ENCODE results near the gene TBC1D5. TPM values are rescaled to one million over a fixed set of nuclear protein-coding genes. Genes with fewer than 3 reads are reported as not detected.

TBC1D5 gene
- total RNA-seq, 1 donor from 2014 or later, result 32.1 TPM

- no peak overlapping the region for H3K4me3 ChIP-seq (ENCODE audit: low read depth, low read length)
- no peak for TF ChIP-seq CTCF (conservative IDR thresholded peaks at IDR 0.05; ENCODE audit: low read depth, low read length)
These were observed 409.0 kb downstream of the TBC1D5 start for GRCh38 chr3:17333446-17333845.

GRCh38 chr3:17330660-17331059, 411.8 kb downstream of the TBC1D5 start:
- no peak for DNase-seq (ENCODE audit: low read depth)
- no peak overlapping the region for H3K4me3 ChIP-seq (ENCODE audit: low read depth, low read length)
- TF ChIP-seq CTCF (conservative IDR thresholded peaks at IDR 0.05; ENCODE audit: low read depth, low read length), result no peak

More at GRCh38 chr3:17333446-17333845, 409.0 kb downstream of the TBC1D5 start:
- DNase-seq (ENCODE audit: low read depth), result no peak

GRCh38 chr3:17329927-17330326, 412.5 kb downstream of the TBC1D5 start:
- DNase-seq (ENCODE audit: low read depth), result no peak
- no peak for TF ChIP-seq CTCF (conservative IDR thresholded peaks at IDR 0.05; ENCODE audit: low read depth, low read length)
- no peak overlapping the region for H3K4me3 ChIP-seq (ENCODE audit: low read depth, low read length)

- TF ChIP-seq CTCF (conservative IDR thresholded peaks at IDR 0.05; ENCODE audit: low read depth, low read length), result no peak
- H3K4me3 ChIP-seq (ENCODE audit: low read depth, low read length), result no peak overlapping the region
- DNase-seq (ENCODE audit: low read depth), result no peak
These were observed 420.2 kb downstream of the TBC1D5 start for GRCh38 chr3:17322106-17322793.

- H3K4me3 ChIP-seq (ENCODE audit: low read depth, low read length), result no peak overlapping the region
- no peak for DNase-seq (ENCODE audit: low read depth)
- no peak for TF ChIP-seq CTCF (conservative IDR thresholded peaks at IDR 0.05; ENCODE audit: low read depth, low read length)
These were observed 422.2 kb downstream of the TBC1D5 start for GRCh38 chr3:17320266-17320665.

GRCh38 chr3:17315897-17316296, 426.5 kb downstream of the TBC1D5 start:
- no peak for DNase-seq (ENCODE audit: low read depth)

More at GRCh38 chr3:17315897-17316296, 426.5 kb downstream of the TBC1D5 start:
- no peak overlapping the region for H3K4me3 ChIP-seq (ENCODE audit: low read depth, low read length)
- TF ChIP-seq CTCF (conservative IDR thresholded peaks at IDR 0.05; ENCODE audit: low read depth, low read length), result no peak

Data from epithelial cell of proximal tubule (primary cell).